Activated CD4-positive, alpha-beta T cell treated with anti-CD3 and anti-CD28 coated beads, Interleukin-2, amount 50 U/mL, for 1 hour (primary cell): Measurements from ENCODE around the gene BICRA.
"Not testable (repeated sequence)": the region's sequence is repeated elsewhere in the genome, so short reads cannot be mapped to it uniquely, and the experiment has no call there.

Experiments used
- DNase-seq: peaks from one replicate; pipeline ENCODE4 v3.0.0-alpha.2; 2020

Gene BICRA

DNA sequence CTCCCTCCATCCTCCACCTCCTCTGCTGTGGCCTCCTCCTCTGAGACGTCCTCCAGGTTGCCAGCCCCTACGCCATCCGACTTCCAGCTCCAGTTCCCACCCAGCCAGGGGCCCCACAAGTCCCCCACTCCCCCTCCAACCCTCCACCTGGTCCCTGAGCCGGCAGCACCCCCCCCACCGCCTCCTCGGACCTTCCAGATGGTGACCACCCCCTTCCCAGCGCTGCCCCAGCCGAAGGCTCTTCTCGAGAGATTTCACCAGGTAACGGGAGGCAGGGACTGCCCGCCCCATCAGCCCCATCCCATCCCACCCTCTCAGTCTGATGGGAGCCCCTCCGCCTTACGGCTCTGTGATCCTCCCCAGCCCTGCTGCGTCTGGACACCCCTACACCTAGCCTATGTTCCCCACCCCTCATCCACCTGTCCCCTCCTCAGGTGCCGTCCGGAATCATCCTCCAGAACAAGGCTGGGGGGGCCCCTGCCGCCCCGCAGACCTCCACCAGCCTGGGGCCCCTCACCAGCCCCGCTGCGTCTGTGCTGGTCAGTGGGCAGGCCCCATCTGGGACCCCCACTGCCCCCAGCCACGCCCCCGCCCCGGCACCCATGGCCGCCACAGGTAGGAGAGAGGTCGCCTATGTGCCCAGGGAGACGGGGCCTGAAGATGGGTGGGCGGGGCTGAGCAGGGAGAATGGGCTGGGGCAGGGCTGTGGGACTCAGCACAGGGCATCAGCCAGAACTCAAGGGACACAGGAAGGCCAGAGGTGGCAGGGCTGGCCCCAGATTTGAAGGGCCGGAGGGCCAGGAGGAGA lies 85.7 kb downstream of the BICRA start:
- no peak for DNase-seq

- no peak for DNase-seq
These were observed 86.8 kb downstream of the BICRA start for GRCh38 chr19:47695533-47696262.

- DNase-seq = no peak
These were observed 87.7 kb downstream of the BICRA start for GRCh38 chr19:47696635-47697034.

DNA sequence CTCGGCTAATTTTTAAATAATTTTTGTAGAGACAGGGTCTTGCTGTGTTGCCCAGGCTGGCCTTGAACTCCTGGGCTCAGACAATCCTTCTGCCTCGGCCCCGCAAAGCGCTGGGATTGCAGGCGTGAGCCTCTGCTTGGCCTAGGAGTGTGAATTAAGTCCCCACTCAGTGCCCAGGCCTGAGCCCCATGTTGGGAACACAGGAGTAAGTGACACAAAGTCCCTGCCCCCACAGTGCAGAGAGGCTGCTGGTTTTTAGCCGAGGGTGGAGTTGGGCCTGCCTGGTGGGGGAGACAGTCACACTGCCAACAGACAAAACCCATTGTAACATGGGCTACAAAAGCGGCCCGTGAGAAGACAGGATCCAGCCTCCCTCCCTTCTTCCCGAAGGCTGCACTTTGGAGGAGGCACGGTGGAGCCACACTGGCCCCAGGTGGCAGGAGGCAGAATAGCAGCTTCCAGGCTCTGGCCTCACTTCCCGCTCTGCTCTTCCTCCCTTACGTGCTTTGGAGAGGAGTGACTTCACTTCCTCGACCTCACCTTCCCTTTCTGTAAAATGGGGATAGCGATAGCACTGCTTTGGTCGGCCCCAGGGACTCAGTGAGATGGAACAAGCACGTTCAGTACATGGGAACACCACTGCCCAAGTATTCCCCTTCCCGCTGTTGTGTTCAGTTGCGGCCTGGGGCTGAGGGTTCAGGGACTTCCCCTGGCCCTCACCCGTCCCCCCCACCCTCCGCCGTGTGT lies 89.1 kb downstream of the BICRA start:
- DNase-seq = peak; percentile 53

DNA sequence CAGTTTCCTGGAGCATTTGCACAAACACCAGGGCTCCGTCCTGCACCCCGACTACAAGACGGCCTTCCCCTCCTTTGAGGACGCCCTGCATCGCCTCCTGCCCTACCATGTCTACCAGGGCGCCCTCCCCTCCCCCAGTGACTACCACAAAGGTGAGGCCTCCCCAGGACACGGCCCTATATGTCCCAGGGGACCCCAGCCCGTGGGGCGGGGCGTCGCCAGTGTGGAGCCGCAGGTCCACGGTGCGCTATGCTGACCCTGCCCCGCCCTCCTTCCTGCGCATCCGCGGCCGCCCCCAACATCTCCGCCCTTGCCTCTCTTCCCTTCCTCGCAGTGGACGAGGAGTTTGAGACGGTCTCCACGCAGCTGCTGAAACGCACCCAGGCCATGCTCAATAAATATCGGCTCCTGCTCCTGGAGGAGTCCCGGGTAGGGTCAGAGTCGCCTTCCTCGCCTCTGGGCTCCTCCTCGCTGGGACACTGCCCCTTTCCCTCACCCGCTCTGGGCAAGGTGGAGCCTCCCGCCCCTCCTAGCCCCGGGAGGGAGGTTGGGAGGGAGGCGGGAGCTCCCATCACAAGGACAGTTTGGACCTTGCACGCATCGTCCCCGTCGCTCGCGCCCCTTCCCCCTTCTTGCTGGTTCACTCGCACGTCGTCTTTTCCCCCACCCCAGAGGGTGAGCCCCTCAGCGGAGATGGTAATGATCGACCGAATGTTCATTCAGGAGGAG lies 89.9 kb downstream of the BICRA start:
- no peak for DNase-seq

DNA sequence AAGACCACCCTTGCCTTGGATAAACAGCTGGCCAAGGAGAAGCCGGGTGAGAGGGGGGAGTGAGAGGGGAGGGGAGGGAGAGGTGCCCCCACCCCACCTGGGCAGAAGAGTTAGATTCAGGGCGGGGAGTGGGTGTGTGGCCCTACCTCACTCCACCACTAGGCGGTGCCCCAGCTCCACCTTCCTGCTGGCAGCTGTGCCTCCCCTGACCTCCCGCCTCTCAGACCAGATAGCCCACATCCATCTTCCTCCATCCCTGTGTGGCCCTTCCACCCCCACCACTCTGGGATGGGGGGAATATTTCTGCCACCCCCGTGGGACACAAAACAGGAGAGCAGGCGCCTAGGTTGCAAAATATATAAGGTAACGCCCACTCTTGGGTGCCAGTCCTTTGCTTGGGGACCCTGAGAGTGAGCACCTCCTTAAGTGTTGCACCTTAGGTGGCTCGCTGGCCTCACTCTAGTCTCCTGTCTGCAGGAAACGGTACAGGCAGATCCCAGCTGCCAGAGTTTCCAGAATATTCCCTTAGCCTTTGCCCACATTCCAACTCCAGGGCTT lies 90.5 kb downstream of the BICRA start:
- DNase-seq = peak; percentile 59

GRCh38 chr19:47700934-47701716 lies 92.2 kb downstream of the BICRA start:
- DNase-seq = no peak

DNA sequence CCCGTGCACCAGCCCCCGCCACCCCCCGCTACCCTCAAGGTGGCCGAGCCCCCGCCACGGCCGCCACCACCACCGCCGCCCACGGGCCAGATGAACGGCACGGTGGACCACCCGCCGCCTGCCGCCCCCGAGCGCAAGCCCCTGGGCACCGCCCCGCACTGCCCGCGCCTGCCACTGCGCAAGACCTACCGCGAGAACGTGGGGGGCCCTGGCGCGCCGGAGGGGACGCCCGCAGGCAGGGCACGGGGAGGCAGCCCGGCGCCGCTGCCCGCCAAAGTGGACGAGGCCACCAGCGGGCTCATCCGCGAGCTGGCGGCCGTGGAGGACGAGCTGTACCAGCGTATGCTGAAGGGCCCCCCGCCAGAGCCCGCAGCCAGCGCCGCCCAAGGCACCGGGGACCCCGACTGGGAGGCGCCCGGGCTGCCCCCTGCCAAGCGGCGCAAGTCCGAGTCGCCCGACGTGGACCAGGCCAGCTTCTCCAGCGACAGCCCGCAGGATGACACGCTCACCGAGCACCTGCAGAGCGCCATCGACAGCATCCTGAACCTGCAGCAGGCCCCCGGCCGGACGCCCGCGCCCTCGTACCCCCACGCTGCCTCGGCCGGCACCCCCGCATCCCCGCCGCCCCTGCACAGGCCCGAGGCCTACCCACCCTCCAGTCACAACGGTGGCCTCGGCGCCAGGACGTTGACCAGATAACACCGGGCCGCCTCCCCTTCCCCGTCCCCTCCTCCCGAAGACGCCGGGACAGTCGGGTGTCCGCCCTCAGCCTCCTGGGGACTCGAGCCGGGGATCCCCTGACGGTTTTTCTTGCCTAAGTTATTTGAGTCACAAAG lies 93.0 kb downstream of the BICRA start:
- DNase-seq = no peak

DNA sequence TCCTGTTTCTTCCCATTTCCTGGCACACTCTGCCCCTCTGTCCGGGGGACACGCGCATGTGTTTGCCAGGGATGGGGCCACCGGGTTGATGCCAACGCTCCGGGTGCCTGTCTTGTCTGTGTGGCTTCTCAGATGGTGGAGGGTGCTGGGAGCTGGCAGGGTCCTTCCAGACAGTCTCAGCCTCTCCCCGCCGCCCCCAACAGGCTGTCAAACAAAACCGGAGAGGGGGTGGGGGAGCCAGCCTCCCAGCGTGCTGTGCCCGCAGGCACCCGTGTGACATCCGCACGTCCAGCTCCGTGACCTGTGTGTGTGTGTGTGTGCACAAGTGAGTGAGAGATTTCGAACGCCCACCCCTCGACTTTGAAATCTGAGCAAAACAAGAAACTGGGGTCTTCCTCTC lies 93.7 kb downstream of the BICRA start:
- DNase-seq = no peak

DNA sequence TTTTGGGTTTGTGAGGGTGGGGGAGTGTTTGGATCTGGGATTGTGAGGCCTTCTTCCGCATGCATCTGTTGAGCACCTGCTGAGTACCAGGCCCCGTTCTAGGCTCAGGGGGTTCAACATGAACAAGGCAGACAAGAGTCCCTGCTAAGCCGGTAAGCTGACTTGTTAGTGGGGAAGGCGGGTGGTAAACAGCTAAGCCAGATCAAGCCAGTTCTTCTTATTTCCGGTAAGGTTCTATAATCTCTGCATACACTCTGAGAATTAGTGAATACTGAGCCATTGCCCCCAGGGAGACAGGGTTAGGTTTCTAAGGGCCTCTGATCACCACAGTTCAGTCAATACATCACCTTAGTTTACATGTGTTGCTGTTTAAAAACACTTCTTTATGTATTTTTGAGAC lies 94.4 kb downstream of the BICRA start:
- no peak for DNase-seq

DNA sequence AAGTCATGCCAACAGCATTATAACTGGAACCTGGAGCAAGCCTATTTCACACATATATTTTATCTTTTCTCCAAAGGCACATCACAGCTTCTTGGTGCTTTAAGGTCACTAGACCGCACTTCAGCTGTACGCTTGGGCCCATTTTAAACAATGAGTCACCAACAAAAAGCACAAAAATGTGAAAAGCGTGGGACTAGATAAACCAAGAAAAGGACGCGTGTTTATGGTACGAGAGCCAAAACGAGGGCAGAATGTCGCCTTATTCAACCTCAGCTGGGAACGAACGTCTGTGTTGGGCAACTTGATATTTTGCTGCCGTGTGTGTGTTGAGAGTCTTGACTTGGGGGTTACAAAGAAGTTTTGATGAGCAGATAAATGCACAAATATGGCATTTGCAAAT lies 95.1 kb downstream of the BICRA start:
- DNase-seq = no peak

DNA sequence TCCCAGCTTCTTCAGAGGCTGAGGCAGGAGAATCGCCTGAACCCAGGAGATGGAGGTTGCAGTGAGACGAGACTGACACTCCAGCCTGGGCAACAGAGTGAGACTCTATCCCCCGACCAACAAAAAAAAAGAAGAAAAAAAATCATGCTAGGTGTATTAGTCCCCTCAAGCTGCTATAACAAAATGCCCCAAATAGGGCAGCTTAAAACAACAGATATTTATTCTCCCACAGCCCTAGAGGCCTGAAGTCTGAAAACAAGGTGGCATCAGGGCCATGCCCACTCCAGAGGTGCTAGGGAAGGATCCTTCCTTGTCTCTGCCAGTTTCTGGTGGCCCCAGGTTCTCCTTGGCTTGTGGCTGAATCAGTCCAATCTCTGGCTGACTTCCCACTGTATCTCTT lies 95.7 kb downstream of the BICRA start:
- no peak for DNase-seq

GRCh38 chr19:47707135-47707925 lies 98.4 kb downstream of the BICRA start:
- DNase-seq = peak; percentile 72

DNA sequence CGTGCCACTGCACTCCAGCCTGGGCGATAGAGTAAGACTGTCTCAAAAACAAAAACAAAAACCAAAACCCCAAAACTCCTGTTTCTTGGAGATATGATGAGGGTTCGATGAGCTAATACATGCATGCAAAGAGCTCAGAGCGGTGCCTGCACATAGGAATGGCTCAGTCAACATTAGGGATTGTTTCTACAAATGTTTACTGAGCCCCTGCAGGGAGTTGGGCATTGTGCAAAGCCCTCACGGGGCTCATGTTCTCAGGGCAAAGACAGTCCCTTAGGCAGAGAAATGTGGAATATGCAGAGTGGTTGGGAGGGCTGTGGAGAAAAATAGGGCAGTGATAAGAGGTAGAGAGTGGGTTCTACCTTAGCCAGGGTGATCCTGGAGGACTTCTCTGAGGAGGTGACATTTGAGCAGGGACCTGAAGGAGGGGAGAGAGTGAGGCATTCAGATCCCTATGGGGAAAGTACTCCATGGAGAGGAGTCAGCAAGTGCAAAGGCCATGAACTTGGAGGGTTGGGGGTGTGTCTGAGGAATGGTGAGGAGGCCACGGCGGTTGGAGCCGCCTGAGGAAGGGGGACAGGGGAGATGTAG lies 102.8 kb downstream of the BICRA start:
- no peak for DNase-seq

- DNase-seq = peak; percentile 39
These were observed 104.4 kb downstream of the BICRA start, which contains the start of gene EHD2 for GRCh38 chr19:47713046-47714021. EHD2 (plus strand) TSS chr19:47713422; CDS start chr19:47716613, 3,191 bp downstream.

DNA sequence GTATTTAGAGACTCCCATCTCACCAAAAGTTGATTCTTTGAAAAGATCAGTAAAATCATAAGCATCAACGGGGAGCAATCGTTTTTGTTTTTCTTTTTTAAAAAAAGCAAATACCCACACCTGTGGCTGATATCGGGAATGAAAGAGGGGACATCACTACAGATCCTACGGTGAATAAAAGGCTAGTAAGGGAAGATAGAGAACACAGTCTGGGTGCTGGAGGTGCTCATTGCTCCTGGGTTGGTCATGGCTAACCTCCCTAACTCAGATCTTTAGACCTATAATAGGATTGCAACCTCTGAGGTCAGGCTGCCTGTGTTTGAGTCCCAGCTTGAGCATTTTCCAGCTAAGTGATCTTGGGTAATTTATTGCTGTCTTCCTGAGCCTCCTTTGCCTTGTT lies 105.4 kb downstream of the BICRA start:
- DNase-seq = no peak

DNA sequence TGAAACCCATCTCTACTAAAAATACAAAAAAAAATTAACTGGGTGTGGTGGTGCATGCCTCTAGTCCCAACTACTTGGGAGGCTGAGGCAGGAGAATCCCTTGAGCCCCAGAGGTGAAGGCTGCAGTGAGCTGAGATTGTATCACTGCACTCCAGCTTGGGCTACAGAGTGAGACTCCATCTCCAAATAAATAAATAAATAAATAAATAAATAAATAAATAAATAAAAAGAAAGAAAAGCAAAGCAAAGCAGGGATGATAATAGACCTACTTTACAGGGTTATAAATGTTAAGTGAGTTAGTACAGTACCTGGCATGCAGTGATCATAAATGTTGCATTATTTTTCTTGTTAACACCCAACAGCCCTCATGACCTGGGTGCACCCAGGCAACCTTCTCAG lies 105.9 kb downstream of the BICRA start:
- DNase-seq = not testable (repeated sequence)

DNA sequence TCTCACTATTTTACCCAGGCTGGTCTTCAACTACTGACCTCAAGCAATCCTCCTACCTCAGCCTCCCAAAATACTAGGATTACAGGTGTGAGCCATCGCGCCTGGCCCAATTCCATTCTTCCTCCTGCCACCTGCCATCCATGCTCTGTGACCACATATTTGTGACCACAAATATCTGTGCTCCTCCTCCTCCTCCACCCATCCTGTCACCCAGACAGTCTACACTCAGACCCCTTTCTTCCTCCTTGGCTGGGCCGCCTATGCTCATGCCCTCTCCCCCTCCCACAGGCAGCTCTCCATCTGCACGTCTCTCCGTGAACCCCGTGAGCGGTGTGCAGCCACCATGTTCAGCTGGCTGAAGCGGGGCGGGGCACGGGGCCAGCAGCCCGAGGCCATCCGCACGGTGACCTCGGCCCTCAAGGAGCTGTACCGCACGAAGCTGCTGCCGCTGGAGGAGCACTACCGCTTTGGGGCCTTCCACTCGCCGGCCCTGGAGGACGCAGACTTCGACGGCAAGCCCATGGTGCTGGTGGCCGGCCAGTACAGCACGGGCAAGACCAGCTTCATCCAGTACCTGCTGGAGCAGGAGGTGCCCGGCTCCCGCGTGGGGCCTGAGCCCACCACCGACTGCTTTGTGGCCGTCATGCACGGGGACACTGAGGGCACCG lies 107.5 kb downstream of the BICRA start:
- DNase-seq = no peak
